Measurements from ENCODE around the gene GLIPR2. TPM values are rescaled to one million over a fixed set of nuclear protein-coding genes. Genes with fewer than 3 reads are reported as not detected.
A peak's percentile ranks its signal among the peaks of the same experiment; 100 is the strongest.

The GLIPR2 gene
- polyA plus RNA-seq, 1 donor from 2014 or later: 8.0 TPM

- Histone ChIP-seq H3K4me2 (ENCODE audit: low read length) (peak overlapping the region; percentile 31), H3K36me3 (ENCODE audit: insufficient read depth, low read length) (no peaks in the 10 kb centered on the region), H3K4me3 (ENCODE audit: low read length) (peak overlapping the region; percentile 73), H3F3A (ENCODE audit: insufficient read depth, low read length, poor library complexity, severe bottlenecking) (no peaks in the 10 kb centered on the region), H3K9me3 (ENCODE audit: low read length) (no peaks in the 10 kb centered on the region), H3K9ac (ENCODE audit: low read length) (peak overlapping the region; percentile 69), H2AFZ (ENCODE audit: low read depth, low read length) (no peak overlapping the region), H3K79me2 (replicated peaks; ENCODE audit: insufficient read depth, low read length) (no peaks in the 10 kb centered on the region), H4K20me1 (ENCODE audit: insufficient read depth) (no peaks in the 10 kb centered on the region), H3K9me2 (ENCODE audit: insufficient read depth, low read length) (no peaks in the 10 kb centered on the region), H3K27ac (ENCODE audit: low read length) (no peak overlapping the region), H3K27me3 (ENCODE audit: insufficient read depth, low read depth, low read length) (peaks cover 33% of the 10 kb centered on the region)
- no peak for TF ChIP-seq REST (IDR thresholded peaks at IDR 0.05; ENCODE audit: borderline replicate concordance)
- TF ChIP-seq POLR2AphosphoS5 (IDR thresholded peaks at IDR 0.05): no peak
- no peak for TF ChIP-seq EP300 (conservative IDR thresholded peaks at IDR 0.05; ENCODE audit: poor library complexity, severe bottlenecking)
- no peak for TF ChIP-seq EZH2 (IDR thresholded peaks at IDR 0.05; ENCODE audit: borderline replicate concordance, insufficient read depth, low read length, poor library complexity, severe bottlenecking)
- TF ChIP-seq RAD21 (conservative IDR thresholded peaks at IDR 0.05): no peak
- no peak for TF ChIP-seq SMC3 (conservative IDR thresholded peaks at IDR 0.05; ENCODE audit: poor library complexity)
- TF ChIP-seq CTCF (IDR thresholded peaks at IDR 0.05; ENCODE audit: poor library complexity, severe bottlenecking): no peak
- TF ChIP-seq TAF1 (IDR thresholded peaks at IDR 0.05; ENCODE audit: low read depth): no peak
- TF ChIP-seq MXI1 (conservative IDR thresholded peaks at IDR 0.05; ENCODE audit: poor library complexity, severe bottlenecking): no peak
Measured at GRCh38 chr9:36137392-36138004, 965 bp downstream of the GLIPR2 start.

- Histone ChIP-seq H3K79me2 (replicated peaks; ENCODE audit: insufficient read depth, low read length) (no peaks in the 10 kb centered on the region), H3K4me3 (ENCODE audit: low read length) (no peak overlapping the region), H3K9ac (ENCODE audit: low read length) (no peak overlapping the region), H3K36me3 (ENCODE audit: insufficient read depth, low read length) (no peaks in the 10 kb centered on the region), H4K20me1 (ENCODE audit: insufficient read depth) (no peaks in the 10 kb centered on the region), H3K9me3 (ENCODE audit: low read length) (no peaks in the 10 kb centered on the region), H3K9me2 (ENCODE audit: insufficient read depth, low read length) (no peaks in the 10 kb centered on the region), H3K27ac (ENCODE audit: low read length) (no peak overlapping the region), H3K27me3 (ENCODE audit: insufficient read depth, low read depth, low read length) (peaks cover 33% of the 10 kb centered on the region), H3K4me2 (ENCODE audit: low read length) (no peak overlapping the region), H3F3A (ENCODE audit: insufficient read depth, low read length, poor library complexity, severe bottlenecking) (no peaks in the 10 kb centered on the region), H2AFZ (ENCODE audit: low read depth, low read length) (no peak overlapping the region)
- no peak for TF ChIP-seq EZH2 (IDR thresholded peaks at IDR 0.05; ENCODE audit: borderline replicate concordance, insufficient read depth, low read length, poor library complexity, severe bottlenecking)
- TF ChIP-seq MXI1 (conservative IDR thresholded peaks at IDR 0.05; ENCODE audit: poor library complexity, severe bottlenecking): no peak
- no peak for TF ChIP-seq RAD21 (conservative IDR thresholded peaks at IDR 0.05)
- no peak for TF ChIP-seq SMC3 (conservative IDR thresholded peaks at IDR 0.05; ENCODE audit: poor library complexity)
- no peak for TF ChIP-seq EP300 (conservative IDR thresholded peaks at IDR 0.05; ENCODE audit: poor library complexity, severe bottlenecking)
- TF ChIP-seq TAF1 (IDR thresholded peaks at IDR 0.05; ENCODE audit: low read depth): no peak
- TF ChIP-seq REST (IDR thresholded peaks at IDR 0.05; ENCODE audit: borderline replicate concordance): no peak
- no peak for TF ChIP-seq POLR2AphosphoS5 (IDR thresholded peaks at IDR 0.05)
- TF ChIP-seq CTCF (IDR thresholded peaks at IDR 0.05; ENCODE audit: poor library complexity, severe bottlenecking): no peak
Measured at GRCh38 chr9:36138496-36138895, 2.0 kb downstream of the GLIPR2 start.

Data from neural cell (in vitro differentiated cells).